ENCODE results near the gene EZR.

DNA sequence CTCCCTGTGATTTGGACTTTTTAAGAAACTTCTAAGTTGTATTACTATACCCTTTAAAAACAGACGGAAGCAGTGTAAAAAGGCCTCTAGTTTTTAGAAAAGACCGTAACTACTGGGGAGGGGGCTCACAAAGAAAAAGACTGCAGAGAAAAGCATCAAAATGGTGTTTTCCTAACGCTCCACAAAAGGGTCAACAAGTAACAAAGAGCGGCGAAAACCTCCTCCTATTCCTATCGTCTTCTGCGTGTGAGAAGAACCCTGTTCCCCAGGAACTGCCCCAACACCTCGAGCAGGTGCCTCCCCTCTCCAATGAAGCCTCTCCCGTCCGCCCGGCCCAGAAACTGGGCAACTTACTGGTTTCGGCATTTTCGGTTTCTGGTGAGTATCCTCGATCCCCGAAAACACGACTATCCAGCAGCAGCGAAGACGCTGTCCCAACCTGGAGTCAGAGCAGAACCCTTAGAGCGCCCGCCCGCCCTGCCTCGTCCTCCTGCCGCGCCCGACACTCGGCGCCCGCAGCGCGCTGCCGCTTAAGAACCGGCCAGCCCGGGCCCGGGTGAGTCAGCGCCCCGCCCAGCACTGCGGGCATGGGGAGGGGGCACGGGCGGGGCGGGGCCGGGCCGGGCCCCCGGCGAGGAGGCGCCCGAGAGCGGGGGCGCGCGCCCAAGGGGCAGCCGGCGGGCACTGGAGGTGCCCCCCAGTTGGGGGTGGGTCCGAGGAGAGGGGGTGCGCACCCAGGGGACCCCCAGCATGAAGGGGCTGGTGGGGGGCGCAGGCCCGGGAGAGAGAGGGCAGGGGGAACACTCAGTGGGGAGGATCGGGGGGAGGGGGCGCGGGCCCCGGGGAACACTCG is 1.2 kb downstream of the EZR start:
- no peak for TF ChIP-seq JUNB (IDR thresholded peaks at IDR 0.05)
- TF ChIP-seq EP300 (IDR thresholded peaks at IDR 0.05), result no peak
- TF ChIP-seq, protein P1, sequence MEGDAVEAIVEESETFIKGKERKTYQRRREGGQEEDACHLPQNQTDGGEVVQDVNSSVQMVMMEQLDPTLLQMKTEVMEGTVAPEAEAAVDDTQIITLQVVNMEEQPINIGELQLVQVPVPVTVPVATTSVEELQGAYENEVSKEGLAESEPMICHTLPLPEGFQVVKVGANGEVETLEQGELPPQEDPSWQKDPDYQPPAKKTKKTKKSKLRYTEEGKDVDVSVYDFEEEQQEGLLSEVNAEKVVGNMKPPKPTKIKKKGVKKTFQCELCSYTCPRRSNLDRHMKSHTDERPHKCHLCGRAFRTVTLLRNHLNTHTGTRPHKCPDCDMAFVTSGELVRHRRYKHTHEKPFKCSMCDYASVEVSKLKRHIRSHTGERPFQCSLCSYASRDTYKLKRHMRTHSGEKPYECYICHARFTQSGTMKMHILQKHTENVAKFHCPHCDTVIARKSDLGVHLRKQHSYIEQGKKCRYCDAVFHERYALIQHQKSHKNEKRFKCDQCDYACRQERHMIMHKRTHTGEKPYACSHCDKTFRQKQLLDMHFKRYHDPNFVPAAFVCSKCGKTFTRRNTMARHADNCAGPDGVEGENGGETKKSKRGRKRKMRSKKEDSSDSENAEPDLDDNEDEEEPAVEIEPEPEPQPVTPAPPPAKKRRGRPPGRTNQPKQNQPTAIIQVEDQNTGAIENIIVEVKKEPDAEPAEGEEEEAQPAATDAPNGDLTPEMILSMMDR (IDR thresholded peaks at IDR 0.05), result no peak
- TF ChIP-seq, protein P2, sequence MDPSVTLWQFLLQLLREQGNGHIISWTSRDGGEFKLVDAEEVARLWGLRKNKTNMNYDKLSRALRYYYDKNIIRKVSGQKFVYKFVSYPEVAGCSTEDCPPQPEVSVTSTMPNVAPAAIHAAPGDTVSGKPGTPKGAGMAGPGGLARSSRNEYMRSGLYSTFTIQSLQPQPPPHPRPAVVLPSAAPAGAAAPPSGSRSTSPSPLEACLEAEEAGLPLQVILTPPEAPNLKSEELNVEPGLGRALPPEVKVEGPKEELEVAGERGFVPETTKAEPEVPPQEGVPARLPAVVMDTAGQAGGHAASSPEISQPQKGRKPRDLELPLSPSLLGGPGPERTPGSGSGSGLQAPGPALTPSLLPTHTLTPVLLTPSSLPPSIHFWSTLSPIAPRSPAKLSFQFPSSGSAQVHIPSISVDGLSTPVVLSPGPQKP (IDR thresholded peaks at IDR 0.05; ENCODE audit: low read depth, low read length), result no peak
- no peak for TF ChIP-seq CEBPB (IDR thresholded peaks at IDR 0.05)
- no peak for TF ChIP-seq MAFK (IDR thresholded peaks at IDR 0.05; ENCODE audit: partially characterized antibody)
- TF ChIP-seq MAX (IDR thresholded peaks at IDR 0.05), result peak; percentile 46
- peak; percentile 94 for TF ChIP-seq POLR2A (IDR thresholded peaks at IDR 0.05; ENCODE audit: low read length)
- TF ChIP-seq HDAC2 (IDR thresholded peaks at IDR 0.05), result no peak
- TF ChIP-seq CHD2 (IDR thresholded peaks at IDR 0.05; ENCODE audit: low read length, partially characterized antibody), result no peak
- peak; percentile 33; the same call in 1 of the 2 replicates for TF ChIP-seq FOSL2 (IDR thresholded peaks at IDR 0.05)
- TF ChIP-seq FOSL2 (CRISPR knock-in tag; IDR thresholded peaks at IDR 0.05), result peak; percentile 86

Data from A549 (cell line).